ENCODE measurements around the gene CBX1.
"Not testable (repeated sequence)": the region's sequence is repeated elsewhere in the genome, so short reads cannot be mapped to it uniquely, and the experiment has no call there.

CBX1 gene

DNA sequence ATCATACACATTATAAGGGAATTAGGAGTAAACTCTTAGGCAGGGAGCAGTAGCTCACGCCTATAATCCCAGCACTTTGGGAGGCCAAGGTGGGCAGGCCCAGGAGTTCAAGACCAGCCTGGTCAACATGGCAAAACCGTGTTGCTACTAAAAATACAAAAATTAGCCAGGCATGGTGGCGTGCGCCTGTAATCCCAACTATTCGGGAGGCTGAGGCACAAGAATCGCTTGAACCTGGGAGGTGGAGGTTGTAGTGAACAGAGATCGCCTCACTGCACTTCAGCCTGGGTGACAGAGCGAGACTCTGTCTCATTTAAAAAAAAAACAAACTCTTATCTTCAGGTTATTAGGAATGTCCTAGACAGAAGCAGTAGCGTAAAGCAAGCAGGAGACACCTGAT is 28.5 kb downstream of the CBX1 start:
- not testable (repeated sequence) for DNase-seq (ENCODE audit: low spot score)

DNA sequence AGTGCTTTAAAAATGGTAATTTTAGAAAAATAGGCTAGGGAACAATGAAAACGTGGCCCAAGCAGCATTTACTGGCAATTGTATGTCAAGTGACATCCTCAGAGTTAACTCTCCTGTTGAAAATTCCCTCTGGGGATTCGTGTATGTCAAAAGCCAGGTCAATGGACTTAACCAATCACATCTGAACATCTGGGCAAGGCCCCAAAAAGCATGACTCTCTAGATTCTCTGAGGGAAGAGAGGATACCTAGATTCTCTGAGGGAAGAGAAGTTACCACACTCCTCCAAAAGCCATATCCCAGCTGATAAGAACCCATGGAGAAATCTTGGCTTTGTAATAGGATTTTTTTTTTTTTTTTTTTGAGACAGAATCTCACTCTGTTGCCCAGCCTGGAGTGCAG is 29.6 kb downstream of the CBX1 start:
- no peak for DNase-seq (ENCODE audit: low spot score)

DNA sequence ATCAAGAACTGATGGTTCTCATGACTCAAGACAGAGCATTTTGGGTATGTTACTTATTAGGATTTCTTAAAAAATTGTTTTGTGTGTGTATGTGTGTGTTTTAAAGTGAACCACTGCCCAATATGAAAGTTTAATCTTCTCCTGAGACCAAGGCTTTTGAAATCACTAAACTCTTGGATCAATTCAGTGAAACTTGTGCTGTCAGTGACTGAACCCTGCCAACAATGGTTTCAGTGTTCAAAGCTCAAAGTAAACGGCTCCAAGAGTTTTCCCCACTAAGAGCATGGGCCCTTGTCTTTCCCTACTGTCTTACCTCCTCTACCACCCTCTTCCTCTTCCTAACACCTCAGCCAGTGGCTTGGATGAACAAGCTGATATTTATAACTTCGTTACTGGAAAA is 31.1 kb downstream of the CBX1 start:
- DNase-seq (ENCODE audit: low spot score): peak; percentile 30

DNA sequence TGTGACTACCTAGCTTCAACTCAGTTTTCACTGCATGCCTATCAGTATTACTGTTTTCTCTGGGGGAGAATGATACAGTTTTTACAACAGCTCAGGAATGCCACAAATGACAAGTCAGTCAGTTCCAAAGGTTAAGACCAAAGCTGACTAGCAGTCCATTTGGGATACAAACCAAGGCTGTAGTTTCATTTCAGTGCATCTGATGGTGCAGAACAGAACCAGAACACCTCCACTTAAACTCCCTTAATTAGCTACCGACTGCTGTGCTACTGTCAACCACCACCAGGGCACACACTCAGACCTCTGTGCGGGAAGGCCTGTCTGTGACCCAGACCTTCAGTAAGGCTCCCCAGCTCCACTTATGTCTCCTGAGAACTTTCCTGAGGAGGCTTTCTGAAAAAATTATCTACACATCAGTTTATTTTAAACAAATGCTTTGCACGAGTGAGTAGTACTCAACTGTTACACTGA is 32.8 kb downstream of the CBX1 start:
- no peak for DNase-seq (ENCODE audit: low spot score)

DNA sequence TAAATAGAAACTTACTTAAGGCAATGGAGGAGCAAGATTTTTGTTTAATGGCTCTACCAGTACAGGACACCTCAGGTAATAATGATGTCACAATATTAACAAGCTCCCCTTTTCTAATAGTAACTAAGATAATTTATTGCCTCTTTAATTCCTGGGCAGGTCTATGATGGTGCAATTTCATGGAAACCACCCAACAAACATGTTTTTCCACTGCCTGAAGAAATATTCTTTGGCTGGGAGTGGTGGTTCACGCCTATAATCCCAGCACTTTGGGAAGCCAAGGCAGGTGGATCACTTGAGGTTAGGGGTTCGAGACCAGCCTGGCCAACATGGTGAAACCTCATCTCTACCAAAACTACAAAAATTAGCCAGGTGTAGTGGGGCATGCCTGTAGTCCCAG is 33.5 kb downstream of the CBX1 start:
- DNase-seq (ENCODE audit: low spot score): not testable (repeated sequence)

DNA sequence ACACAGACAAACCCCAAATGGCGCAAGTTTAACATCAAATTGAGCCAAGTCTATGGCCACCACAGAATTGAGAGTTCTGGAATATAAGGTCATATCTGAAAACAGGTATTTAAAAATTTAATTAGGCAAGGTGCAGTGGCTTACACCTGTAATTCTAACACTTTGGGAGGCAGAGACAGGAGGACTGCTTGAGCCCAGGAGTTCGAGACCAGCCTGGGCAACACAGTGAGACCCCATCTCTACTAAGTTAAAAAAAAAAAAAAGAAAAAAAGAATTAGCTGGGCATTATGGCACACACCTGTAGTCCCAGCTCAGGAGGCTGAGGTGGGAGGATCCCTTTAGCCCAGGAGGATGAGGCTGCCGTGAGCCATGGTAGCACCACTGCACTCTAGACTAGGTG is 34.0 kb downstream of the CBX1 start:
- no peak for DNase-seq (ENCODE audit: low spot score)

DNA sequence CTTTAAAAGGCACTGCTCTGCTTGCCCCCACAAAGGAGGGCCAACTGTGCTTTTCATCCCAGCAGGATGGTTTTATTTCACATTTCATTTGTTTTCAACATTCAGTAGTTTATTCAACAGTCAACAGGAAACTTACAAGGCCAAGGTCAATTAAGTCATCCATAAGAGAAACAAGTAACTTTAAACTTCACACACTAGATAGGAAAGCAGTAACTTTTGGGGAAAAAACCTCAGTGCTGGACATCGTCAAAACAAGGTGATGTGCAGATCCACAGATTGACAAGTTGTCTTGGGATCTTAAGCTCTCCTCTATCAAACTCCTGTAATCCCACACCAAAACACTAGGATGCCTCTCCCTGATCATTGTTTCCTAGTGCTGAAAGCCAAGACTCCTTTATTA is 34.6 kb downstream of the CBX1 start:
- no peak for DNase-seq (ENCODE audit: low spot score)

DNA sequence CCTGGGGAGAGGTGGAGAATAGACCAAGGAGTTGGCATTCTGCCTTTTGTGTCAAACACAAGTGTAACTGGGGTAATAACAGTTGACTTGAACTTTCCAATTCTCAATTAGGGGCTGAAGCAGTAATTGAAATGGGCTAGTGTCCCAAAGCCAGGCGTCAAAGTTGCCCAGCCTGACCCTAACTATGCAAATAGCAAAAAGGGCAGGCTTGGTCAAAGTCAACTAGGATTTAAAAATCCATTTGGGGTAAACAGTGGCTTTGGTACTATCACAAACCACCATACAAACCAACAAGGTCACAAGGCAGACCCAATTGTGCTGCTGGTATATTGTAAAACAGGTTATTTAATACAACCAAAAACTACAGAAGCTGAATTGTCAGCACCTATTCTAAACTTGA is 35.1 kb downstream of the CBX1 start:
- DNase-seq (ENCODE audit: low spot score): no peak

DNA sequence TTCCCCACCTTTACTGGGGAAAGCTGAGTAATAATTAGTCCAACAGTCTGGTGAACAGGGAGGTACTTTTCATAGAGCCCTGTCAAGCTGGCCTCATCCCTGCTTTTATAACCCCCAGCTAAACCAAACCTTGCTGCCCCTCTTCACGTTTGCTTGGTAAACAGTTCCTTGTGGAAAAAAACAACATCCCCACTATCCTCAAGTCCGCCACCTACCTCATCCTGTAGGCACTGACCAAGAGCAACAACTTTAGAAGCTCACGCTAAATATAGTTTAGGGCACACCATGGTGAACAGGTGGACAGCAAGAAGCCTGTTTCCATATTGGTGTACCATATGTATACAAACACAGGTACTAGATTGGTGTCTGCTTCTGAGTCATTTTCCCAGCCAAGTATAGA is 36.6 kb downstream of the CBX1 start:
- DNase-seq (ENCODE audit: low spot score): no peak

DNA sequence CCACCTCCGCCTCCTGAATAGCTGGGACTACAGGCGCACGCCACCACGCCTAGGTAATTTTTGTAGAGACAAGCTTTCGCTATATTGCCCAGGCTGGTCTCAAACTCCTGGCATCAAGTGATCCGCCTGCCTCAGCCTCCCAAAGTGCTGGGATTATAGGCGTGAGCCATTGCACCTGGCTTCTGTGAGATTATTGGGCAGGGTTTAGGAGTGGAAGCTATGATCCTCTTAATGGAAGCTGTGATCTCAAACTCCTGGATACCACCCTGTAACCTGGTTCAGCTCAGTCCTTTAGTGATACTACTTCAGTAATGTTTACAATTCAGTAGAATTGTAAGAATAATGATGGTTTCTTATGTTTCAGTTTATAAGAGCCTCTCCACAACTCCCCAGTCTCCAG is 39.0 kb downstream of the CBX1 start:
- no peak for DNase-seq (ENCODE audit: low spot score)

DNA sequence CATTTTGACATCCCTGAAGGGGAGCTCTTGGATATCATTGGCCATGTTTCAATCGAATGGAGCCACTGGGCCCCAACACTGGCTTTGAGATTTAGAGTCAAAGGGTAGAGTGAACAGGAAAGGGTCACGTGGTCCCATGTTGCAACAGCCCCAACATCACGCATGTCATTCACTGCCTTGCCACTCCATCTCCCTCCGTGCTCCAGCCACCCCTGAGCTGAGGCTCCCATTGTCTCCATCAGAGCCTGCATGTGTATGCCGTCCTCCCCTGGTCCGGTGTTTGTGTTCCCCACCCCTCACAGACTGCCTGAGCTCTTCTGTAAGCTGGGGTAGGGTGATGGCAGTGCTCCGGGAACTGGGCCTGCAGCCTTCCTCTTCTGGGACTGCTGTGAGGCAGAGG is 41.0 kb downstream of the CBX1 start:
- DNase-seq (ENCODE audit: low spot score): no peak

DNA sequence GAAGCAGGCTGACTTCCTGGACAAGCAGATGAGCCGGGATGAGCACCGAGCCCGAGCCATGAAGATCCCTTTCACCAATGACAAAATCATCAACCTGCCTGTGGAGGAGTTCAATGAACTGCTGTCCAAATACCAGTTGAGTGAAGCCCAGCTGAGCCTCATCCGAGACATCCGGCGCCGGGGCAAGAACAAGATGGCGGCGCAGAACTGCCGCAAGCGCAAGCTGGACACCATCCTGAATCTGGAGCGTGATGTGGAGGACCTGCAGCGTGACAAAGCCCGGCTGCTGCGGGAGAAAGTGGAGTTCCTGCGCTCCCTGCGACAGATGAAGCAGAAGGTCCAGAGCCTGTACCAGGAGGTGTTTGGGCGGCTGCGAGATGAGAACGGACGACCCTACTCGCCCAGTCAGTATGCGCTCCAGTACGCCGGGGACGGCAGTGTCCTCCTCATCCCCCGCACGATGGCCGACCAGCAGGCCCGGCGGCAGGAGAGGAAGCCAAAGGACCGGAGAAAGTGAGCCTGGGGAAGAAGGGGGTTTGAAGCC is 42.1 kb downstream of the CBX1 start:
- DNase-seq (ENCODE audit: low spot score): no peak

DNA sequence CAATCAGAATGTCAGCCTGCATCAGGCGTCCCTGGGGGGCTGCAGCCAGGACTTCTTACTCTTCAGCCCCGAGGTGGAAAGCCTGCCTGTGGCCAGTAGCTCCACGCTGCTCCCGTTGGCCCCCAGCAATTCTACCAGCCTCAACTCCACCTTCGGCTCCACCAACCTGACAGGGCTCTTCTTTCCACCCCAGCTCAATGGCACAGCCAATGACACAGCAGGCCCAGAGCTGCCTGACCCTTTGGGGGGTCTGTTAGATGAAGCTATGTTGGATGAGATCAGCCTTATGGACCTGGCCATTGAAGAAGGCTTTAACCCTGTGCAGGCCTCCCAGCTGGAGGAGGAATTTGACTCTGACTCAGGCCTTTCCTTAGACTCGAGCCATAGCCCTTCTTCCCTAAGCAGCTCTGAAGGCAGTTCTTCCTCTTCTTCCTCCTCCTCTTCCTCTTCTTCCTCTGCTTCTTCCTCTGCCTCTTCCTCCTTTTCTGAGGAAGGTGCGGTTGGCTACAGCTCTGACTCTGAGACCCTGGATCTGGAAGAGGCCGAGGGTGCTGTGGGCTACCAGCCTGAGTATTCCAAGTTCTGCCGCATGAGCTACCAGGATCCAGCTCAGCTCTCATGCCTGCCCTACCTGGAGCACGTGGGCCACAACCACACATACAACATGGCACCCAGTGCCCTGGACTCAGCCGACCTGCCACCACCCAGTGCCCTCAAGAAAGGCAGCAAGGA is 42.7 kb downstream of the CBX1 start:
- no peak for DNase-seq (ENCODE audit: low spot score)

DNA sequence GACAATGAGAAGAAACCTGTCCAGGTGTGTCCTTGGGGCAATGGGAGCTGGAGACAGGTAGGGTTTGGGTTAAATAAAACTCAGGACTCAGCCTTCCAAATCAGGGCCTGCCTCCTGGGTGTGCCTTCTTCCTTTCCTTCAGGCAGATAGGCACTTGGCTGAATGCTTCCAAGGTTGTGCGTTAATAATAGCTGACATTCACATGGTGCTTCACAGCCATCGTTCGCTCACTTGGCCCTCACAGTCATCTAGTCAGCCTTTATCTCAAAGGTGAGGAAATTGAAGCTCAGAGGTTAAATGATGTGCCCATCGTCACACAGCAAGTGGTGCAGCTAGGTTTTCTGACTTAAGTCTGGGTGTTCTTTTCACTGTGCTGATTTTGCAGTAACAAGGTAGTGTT is 43.7 kb downstream of the CBX1 start:
- DNase-seq (ENCODE audit: low spot score): no peak

DNA sequence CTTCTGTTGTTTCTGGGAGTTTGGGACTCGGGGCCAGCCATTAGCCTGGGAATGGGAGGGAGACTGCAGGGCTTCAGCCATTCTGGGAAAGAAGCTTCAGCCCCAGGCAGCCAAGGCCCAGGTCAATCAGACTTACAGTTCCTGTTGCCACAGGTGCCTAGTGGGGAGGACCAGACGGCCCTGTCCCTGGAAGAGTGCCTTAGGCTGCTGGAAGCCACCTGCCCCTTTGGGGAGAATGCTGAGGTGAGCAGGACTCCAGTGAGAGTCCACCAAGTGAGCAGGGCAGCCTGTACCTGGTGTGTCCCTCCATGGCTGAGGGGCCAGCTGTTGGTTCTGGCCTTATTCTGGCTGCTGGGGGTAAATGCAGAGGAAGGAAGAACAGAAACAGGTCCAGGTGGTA is 44.4 kb downstream of the CBX1 start:
- no peak for DNase-seq (ENCODE audit: low spot score)

DNA sequence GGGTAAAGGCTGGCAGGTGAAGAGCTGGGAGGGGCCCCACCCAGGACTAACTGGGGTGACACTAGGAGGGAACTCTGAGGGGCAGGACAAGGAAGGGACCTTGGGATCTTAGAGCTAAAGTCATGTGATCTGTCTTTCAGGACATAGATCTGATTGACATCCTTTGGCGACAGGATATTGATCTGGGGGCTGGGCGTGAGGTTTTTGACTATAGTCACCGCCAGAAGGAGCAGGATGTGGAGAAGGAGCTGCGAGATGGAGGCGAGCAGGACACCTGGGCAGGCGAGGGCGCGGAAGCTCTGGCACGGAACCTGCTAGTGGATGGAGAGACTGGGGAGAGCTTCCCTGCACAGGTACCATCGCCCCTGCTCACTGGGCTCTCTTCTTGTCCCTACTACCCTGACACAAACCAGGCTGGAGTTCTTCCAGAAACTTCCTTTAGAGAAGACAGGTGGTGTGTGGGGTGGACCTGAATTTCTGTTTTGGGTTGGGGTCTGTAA is 45.0 kb downstream of the CBX1 start:
- DNase-seq (ENCODE audit: low spot score): no peak

DNA sequence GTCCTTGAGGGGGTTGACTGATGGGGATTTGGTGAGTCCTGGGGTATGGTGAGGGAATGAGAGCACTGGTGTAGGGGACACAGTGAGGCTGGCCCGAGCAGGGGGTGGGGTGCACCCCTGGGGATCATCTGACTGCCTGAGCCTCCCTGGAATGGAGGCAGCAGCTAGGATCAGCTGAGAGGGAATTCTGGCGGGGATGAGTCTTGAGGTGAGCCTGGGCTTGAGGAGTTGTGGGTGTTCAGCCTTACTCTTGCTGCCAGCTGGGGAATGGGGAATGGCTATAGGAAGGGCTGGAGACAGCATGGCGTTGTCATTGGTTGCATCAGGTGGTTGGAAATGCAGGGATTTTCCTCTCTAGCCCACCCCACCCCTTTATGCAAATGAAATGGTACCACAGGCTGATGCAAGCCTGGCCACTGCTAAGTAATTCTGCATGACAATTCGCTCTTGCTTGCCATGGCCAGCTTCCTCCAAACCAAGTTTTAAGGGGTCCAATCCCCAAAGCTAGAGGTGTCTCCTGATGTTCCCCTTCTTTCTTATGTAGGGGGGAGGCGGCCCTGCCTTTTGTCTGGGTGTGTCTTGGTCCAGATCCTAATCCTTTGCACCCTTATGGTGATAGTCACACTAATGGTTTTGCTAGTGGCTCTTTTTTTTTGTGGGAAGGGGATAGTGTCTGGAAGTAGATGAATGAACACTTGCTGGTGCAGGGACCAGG is 45.6 kb downstream of the CBX1 start:
- DNase-seq (ENCODE audit: low spot score): no peak

DNA sequence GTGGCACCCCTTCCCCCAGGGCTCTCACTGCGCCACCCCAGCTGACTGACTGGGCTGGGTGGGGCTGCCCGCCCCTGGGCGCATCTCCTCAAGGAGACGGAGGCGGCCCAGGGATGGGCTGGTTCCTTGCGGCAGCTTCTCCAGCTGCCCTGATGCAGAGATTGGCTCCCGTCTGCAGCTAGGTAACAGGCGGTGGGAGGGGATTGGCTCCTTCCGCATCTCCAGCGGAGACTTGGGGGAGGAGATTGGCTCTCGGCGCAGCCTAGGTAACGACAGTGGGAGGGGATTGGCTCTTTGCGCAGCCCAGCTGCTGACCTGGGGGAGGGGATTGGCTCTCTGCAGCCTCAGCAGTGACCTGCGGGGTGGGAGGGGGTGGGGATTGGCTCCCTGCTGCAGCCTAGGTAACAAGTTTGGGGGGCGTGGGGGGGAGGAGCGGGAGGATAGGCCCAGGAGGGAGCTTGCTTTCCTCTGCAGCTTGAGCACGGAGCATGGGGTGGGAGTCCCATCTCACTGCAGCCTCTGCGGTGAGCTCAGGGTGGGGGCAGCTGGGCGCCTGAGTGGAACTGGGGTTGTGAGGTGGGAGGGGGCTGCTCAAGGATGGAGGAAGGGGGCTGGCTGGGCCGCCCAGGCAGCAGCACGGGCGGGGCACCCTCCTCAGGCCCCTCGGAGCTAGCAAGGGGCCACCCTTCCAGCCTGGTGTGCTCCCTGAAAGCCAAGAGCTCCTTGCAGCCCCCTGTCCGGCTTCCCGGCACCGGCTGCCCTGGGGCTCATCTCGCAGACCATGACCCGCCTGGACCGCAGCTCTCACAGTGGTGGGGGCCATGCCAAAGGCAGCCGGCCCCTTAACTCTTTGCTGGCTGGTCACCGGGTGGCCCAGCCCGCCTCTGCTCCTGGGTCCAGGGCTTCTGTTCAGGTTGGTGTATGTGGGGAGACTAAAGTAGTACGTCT is 46.8 kb downstream of the CBX1 start:
- DNase-seq (ENCODE audit: low spot score): peak; percentile 50

DNA sequence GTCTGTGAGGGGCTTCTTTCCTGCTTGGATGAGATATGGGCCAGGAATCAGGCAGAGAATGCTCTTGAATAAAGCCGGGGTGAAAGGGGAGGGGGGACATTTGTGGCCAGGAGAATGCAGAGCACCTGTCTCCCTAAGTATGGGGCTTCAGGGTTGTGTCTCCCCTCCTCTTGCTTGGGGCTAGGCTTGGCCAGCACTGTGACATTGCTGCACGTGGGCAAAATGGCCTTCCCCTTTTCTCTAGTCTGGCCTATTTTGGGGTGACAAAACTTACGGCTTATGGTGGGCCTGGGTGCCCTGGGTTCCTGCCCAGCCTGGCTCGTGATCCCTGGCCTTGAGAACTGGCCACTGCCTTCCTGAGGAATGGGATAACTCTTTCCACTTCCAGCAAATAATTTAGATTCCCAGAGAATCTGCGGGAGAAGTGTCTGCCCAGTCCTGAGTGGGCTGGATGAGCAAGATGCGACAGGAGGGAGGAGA is 47.5 kb downstream of the CBX1 start:
- no peak for DNase-seq (ENCODE audit: low spot score)

DNA sequence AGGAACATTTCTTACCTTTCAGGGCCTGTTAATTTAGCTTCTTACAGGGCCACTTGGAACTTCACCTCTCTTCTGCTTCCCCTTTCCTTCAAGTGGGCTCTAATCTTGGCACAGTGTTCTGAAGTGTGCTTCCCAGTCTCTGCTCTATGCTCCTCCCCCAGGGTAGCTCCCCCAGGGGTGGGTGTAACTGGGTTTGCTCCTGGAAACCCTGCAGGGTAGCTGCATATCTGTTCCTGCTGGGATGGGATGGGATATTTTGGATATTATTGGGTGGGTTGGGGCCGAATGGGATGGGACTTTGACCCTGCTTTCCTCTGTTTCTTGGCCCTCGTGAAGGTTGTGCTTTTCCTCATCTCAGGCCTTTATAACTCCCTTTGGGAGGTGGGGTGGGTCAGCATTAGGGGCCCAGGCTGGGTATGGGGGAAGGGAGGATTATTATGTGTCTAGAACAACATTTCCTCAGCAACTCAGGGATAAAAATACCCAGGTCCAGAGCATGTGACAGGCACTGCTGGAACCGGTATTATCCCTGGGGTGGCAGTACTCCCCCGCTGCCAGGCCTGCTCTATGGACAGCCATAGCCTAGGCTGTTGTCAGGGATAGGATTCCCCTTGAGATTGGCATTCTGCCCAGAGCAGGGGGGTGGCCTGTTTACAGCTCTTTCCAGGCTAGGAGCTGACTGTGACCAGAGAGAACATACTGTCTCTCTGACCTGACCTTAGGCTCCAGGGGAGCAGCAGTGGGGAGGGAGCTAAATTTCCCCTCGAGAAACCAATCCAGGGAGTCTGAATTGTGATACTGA is 48.1 kb downstream of the CBX1 start:
- DNase-seq (ENCODE audit: low spot score): peak; percentile 80
